NCI-H1417 (cell line): ENCODE data around the gene RHBDL3.

ENCODE experiments used
- DNase-seq, 3 experiments: peaks; one replicate each; lab custom pipeline; 2025; lab: John Stamatoyannopoulos, UW

RHBDL3 gene

GRCh38 chr17:32356750-32357149, 91.1 kb downstream of the RHBDL3 start:
- no peak for DNase-seq

GRCh38 chr17:32357615-32358014, 92.0 kb downstream of the RHBDL3 start:
- no peak for DNase-seq

GRCh38 chr17:32361270-32361669, 95.6 kb downstream of the RHBDL3 start:
- no peak for DNase-seq

- no peak for DNase-seq
These were observed 104.8 kb downstream of the RHBDL3 start for GRCh38 chr17:32370426-32370825.
